ENCODE measurements around the gene LCAT. TPM values are rescaled to one million over a fixed set of nuclear protein-coding genes. Genes with fewer than 3 reads are reported as not detected.

The LCAT gene
- total and polyA plus RNA-seq, 9 of the 15 experiments (the other 6 are each of a cell fraction or from before 2014, with no cell fraction given), result 0.46 to 21.0 (median 5.0) TPM

DNA sequence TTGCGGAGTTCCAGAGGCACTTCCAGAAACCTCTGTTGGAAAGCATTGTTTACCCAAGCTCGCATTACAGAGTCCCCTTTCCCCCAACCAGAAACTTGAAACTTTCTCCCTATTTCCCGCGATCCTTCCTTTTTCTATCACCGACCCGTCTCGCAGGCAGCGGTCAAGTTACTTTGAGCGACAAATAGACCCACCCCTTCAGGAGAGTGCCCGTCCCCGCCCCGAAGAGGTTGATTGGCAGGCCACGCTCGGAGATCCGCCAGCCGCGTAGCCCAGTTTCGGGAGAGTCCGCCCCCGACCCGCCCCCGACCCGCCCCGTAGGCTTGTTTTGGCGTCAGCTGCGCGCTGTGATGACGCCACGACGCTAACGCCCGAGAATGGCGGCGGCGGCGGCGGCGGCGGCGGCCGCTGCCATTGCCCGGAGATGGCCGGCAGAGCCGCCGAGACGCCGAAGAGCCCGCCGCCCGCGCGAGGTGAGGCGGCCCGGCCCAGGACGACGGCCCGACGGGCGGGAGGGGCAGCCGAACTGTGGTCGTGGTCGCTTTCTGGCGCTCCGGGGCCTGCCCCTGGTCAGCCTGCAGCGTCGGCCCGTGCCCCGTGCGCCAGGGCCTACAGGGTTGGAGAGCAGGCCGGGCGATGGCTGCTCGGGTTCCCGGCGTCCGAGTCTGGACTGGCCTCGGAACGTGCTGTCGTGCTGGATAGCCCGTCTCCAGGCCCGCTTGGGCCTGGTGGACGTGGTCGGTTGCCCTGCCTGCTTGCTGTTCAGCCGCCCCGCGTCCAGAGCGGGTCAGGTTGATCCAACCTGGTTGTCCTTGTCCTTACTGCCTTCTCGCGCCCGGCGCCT, 50.8 kb downstream of the LCAT start, which contains the start of gene PSKH1 (continued):
- TF ChIP-seq, protein P1, sequence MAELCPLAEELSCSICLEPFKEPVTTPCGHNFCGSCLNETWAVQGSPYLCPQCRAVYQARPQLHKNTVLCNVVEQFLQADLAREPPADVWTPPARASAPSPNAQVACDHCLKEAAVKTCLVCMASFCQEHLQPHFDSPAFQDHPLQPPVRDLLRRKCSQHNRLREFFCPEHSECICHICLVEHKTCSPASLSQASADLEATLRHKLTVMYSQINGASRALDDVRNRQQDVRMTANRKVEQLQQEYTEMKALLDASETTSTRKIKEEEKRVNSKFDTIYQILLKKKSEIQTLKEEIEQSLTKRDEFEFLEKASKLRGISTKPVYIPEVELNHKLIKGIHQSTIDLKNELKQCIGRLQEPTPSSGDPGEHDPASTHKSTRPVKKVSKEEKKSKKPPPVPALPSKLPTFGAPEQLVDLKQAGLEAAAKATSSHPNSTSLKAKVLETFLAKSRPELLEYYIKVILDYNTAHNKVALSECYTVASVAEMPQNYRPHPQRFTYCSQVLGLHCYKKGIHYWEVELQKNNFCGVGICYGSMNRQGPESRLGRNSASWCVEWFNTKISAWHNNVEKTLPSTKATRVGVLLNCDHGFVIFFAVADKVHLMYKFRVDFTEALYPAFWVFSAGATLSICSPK (IDR thresholded peaks at IDR 0.05; ENCODE audit: borderline replicate concordance), result no peak
- TF ChIP-seq EP300 (IDR thresholded peaks at IDR 0.05; ENCODE audit: low read length) (0 out of 2 replicates have a peak, but pooled peaks have one; percentile 1), GATA2 (CRISPR knock-in tag; IDR thresholded peaks at IDR 0.05) (no peak), DACH1 (IDR thresholded peaks at IDR 0.05; ENCODE audit: partially characterized antibody) (no peak), MCM5 (IDR thresholded peaks at IDR 0.05; ENCODE audit: low read depth) (no peak), CHD1 (IDR thresholded peaks at IDR 0.05; ENCODE audit: low read length) (peak; percentile 63), ZNF274 (IDR thresholded peaks at IDR 0.05; ENCODE audit: borderline replicate concordance, low read depth, low read length) (no peak), ZNF551 (CRISPR knock-in tag; IDR thresholded peaks at IDR 0.05) (no peak), CAMTA2 (CRISPR knock-in tag; conservative IDR thresholded peaks at IDR 0.05) (no peak), BMI1 (IDR thresholded peaks at IDR 0.05; ENCODE audit: low read length) (no peak), ETV6 (IDR thresholded peaks at IDR 0.05; ENCODE audit: borderline replicate concordance in 1 of 2, low read depth in 2 of 2, low read length in 1 of 2) (no peak), ETV6 (CRISPR knock-in tag; IDR thresholded peaks at IDR 0.05; ENCODE audit: borderline replicate concordance) (no peak)
- TF ChIP-seq, protein P2, sequence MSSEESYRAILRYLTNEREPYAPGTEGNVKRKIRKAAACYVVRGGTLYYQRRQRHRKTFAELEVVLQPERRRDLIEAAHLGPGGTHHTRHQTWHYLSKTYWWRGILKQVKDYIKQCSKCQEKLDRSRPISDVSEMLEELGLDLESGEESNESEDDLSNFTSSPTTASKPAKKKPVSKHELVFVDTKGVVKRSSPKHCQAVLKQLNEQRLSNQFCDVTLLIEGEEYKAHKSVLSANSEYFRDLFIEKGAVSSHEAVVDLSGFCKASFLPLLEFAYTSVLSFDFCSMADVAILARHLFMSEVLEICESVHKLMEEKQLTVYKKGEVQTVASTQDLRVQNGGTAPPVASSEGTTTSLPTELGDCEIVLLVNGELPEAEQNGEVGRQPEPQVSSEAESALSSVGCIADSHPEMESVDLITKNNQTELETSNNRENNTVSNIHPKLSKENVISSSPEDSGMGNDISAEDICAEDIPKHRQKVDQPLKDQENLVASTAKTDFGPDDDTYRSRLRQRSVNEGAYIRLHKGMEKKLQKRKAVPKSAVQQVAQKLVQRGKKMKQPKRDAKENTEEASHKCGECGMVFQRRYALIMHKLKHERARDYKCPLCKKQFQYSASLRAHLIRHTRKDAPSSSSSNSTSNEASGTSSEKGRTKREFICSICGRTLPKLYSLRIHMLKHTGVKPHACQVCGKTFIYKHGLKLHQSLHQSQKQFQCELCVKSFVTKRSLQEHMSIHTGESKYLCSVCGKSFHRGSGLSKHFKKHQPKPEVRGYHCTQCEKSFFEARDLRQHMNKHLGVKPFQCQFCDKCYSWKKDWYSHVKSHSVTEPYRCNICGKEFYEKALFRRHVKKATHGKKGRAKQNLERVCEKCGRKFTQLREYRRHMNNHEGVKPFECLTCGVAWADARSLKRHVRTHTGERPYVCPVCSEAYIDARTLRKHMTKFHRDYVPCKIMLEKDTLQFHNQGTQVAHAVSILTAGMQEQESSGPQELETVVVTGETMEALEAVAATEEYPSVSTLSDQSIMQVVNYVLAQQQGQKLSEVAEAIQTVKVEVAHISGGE (CRISPR knock-in tag; IDR thresholded peaks at IDR 0.05), result no peak
- TF ChIP-seq, protein P3, sequence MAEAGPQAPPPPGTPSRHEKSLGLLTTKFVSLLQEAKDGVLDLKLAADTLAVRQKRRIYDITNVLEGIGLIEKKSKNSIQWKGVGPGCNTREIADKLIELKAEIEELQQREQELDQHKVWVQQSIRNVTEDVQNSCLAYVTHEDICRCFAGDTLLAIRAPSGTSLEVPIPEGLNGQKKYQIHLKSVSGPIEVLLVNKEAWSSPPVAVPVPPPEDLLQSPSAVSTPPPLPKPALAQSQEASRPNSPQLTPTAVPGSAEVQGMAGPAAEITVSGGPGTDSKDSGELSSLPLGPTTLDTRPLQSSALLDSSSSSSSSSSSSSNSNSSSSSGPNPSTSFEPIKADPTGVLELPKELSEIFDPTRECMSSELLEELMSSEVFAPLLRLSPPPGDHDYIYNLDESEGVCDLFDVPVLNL (CRISPR knock-in tag; IDR thresholded peaks at IDR 0.05; ENCODE audit: low read depth), result no peak
